HepG2 (cell line): ENCODE results near the gene DCLK1. TPM values are rescaled to one million over a fixed set of nuclear protein-coding genes. Genes with fewer than 3 reads are reported as not detected.

Source experiments
- ATF4 ChIP-seq, 2 experiments: fragments of 450-650 bp in 1 of 2; sonication (generic) in 1 of 2; formaldehyde crosslinking; IDR thresholded peaks; 2 replicates each; pipeline versions ENCODE4 v1.5.0 to v1.8.0; 2020 to 2022; ENCODE audit warnings: mild to moderate bottlenecking in 1 of 2, missing genetic modification reagents in 1 of 2
- DR1 ChIP-seq: sonication (generic); formaldehyde crosslinking; IDR thresholded peaks from 2 replicates; pipeline ENCODE4 v1.8.0; 2021; ENCODE audit warnings: mild to moderate bottlenecking, missing genetic modification reagents, inconsistent platforms
- KDM2A ChIP-seq: sonication (generic); formaldehyde crosslinking; IDR thresholded peaks from 2 replicates; pipeline ENCODE4 v1.4.0; 2020; ENCODE audit warnings: low read depth, missing genetic modification reagents, borderline replicate concordance
- KIAA2018 ChIP-seq: sonication (generic); formaldehyde crosslinking; IDR thresholded peaks from 2 replicates; pipeline ENCODE4 v1.5.0; 2020; ENCODE audit warnings: mild to moderate bottlenecking, missing genetic modification reagents, borderline replicate concordance
- KLF12 ChIP-seq: sonication (generic); formaldehyde crosslinking; IDR thresholded peaks from 2 replicates; pipeline ENCODE4 v1.4.0; 2020; ENCODE audit warnings: missing genetic modification reagents, borderline replicate concordance
- KMT2A ChIP-seq: sonication (generic); formaldehyde crosslinking; IDR thresholded peaks from 2 replicates; pipeline ENCODE4 v1.4.0; 2020; ENCODE audit warnings: missing genetic modification reagents
- SIN3B ChIP-seq: fragments of 150-350 bp; IDR thresholded peaks from 2 replicates; pipeline ENCODE4 v1.6.1; 2014; ENCODE audit warnings: low read length
- ZMYM4 ChIP-seq: sonication (generic); formaldehyde crosslinking; IDR thresholded peaks from 2 replicates; pipeline ENCODE4 v1.8.1; 2023; ENCODE audit warnings: mild to moderate bottlenecking, missing genetic modification reagents
- ZNF552 ChIP-seq: sonication (generic); formaldehyde crosslinking; IDR thresholded peaks from 2 replicates; pipeline ENCODE4 v1.9.0; 2022; ENCODE audit warnings: missing genetic modification reagents, mild to moderate bottlenecking, borderline replicate concordance
- ZNF674 ChIP-seq: sonication (generic); formaldehyde crosslinking; IDR thresholded peaks from 2 replicates; pipeline ENCODE4 v1.5.0; 2020; ENCODE audit warnings: low read depth, mild to moderate bottlenecking, missing genetic modification reagents
- ZNF772 ChIP-seq: sonication (generic); formaldehyde crosslinking; IDR thresholded peaks from 2 replicates; pipeline ENCODE4 v1.5.0; 2020; ENCODE audit warnings: mild to moderate bottlenecking, missing genetic modification reagents
- polyA plus RNA-seq, 8 experiments: library from polyadenylated mRNA; depleted of rRNA in 3 of 8; stranded (reverse) in 7 of 8; unstranded in 1 of 8; fragments of >200 nt; fragmentation: Illumina TruSeq in 4 of 8; extraction: Trizol in 4 of 8; gene quantifications; 2 replicates each; pipeline versions ENCODE4 v1.2.1 to v1.2.3, GENCODE V29; 2011 to 2016; ENCODE audit warnings: low read depth in 4 of 8, missing spikeins in 1 of 8, mixed read lengths in 1 of 8; ENCODE audit not compliant: insufficient read depth in 1 of 8
- total RNA-seq, 5 experiments: library from RNA; depleted of rRNA; stranded (reverse); fragments of >200 nt; fragmentation: Illumina TruSeq; extraction: Trizol; gene quantifications; 2 replicates each; pipeline ENCODE4 v1.2.3, GENCODE V29; 2016; ENCODE audit warnings: low read depth in 1 of 5
- TF ChIP-seq, protein P1 (sequence below): IDR thresholded peaks from 2 replicates; pipeline ENCODE4 v1.6.1; 2016; ENCODE audit warnings: missing biosample characterization, missing genetic modification reagents, low read depth

The DCLK1 gene
- total and polyA plus RNA-seq, 2 of the 13 experiments (the other 11 are each of a cell fraction or from before 2014, with no cell fraction given) = not detected

- no peak for TF ChIP-seq KLF12
- TF ChIP-seq ZNF772 (CRISPR knock-in tag) = no peak
- TF ChIP-seq ZNF552 (CRISPR knock-in tag) = no peak
- no peak for TF ChIP-seq KDM2A (CRISPR knock-in tag)
- TF ChIP-seq ATF4 (CRISPR knock-in tag; IDR thresholded peaks at IDR 0.05) = no peak
- TF ChIP-seq DR1 (CRISPR knock-in tag) = no peak
- TF ChIP-seq SIN3B = no peak
- no peak for TF ChIP-seq KIAA2018
- TF ChIP-seq ZMYM4 (CRISPR knock-in tag) = no peak
- TF ChIP-seq, protein P1, sequence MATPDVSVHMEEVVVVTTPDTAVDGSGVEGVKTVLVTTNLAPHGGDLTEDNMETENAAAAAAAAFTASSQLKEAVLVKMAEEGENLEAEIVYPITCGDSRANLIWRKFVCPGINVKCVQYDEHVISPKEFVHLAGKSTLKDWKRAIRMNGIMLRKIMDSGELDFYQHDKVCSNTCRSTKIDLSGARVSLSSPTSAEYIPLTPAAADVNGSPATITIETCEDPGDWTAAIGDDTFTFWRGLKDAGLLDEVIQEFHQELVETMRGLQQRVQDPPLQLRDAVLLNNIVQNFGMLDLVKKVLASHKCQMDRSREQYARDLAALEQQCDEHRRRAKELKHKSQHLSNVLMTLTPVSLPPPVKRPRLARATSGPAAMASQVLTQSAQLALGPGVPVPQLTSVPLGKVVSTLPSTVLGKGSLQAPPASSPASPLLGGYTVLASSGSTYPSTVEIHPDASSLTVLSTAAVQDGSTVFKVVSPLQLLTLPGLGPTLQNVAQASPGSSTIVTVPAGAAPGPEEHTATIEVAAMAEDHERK = no peak
- no peak for TF ChIP-seq ZNF674 (CRISPR knock-in tag)
- TF ChIP-seq KMT2A (CRISPR knock-in tag) = no peak
Measured at GRCh38 chr13:35722458-35723052, 408.6 kb downstream of the DCLK1 start (continued).
